ENCODE data around the gene TEX13A.
"Not testable (repeated sequence)": the region's sequence is repeated elsewhere in the genome, so short reads cannot be mapped to it uniquely, and the experiment has no call there.

Gene TEX13A, protein sequence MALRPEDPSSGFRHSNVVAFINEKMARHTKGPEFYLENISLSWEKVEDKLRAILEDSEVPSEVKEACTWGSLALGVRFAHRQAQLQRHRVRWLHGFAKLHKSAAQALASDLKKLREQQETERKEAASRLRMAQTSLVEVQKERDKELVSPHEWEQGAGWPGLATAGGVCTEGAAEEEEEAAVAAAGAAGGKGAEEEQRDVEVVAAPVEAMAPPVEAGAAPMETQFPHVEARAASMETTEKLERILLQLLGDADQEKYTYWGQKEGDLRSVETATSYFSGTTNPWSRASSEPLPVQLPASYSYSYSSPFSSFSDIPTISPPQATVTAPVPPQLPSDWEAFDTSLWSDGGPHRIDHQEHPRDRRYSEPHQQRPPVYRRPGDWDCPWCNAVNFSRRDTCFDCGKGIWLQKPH

GRCh38 chrX:105220636-105221035, at the start of gene TEX13A:
Gene TEX13A (minus strand): TSS chrX:105220694. CDS start chrX:105220397, 297 bp downstream.
- no peak for DNase-seq

- DNase-seq = no peak
These were observed 48.9 kb upstream of the TEX13A start for GRCh38 chrX:105269386-105269785.

DNA sequence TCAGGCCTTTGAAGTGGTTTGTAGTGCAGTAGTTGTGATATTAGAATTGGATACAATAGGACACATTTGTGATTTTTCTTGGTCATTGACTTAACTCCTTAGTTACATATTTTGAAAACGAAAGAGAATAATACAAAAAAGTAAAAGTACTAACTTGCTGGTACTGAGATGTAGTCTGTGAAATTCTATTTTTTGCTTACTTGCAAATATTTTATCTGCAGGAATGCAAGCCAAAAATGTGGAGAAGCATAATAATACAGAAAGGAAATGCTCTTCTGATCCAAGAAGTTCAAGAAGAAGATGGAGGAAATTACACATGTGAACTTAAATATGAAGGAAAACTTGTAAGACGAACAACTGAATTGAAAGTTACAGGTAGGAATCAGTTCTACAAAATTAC, 46.7 kb upstream of the TEX13A start:
- DNase-seq = no peak

GRCh38 chrX:105266456-105266855, 46.0 kb upstream of the TEX13A start:
- no peak for DNase-seq

GRCh38 chrX:105265093-105265492, 44.6 kb upstream of the TEX13A start:
- no peak for DNase-seq

GRCh38 chrX:105263801-105264200, 43.3 kb upstream of the TEX13A start:
- DNase-seq = no peak

DNA sequence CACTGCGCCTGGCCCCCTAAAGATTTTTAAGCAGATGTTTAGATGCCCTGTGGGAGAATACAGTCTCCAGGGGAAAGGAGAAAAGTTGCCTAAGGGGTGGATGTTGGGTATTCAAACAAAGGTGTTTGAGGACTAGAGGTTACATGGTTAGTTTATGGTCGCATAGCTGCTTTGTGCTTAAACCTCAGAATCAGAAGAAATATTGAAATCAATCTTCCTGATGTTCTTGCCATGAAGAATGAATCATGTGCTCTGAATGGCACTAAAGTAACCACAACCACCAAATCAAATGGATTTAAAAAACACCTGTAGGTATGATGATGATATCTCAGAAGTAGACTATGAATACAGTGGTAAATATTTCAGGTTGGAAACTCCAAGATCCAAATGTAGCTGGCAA, 42.7 kb upstream of the TEX13A start:
- DNase-seq = no peak

- no peak for DNase-seq
These were observed 40.0 kb upstream of the TEX13A start for GRCh38 chrX:105260291-105261043.

DNA sequence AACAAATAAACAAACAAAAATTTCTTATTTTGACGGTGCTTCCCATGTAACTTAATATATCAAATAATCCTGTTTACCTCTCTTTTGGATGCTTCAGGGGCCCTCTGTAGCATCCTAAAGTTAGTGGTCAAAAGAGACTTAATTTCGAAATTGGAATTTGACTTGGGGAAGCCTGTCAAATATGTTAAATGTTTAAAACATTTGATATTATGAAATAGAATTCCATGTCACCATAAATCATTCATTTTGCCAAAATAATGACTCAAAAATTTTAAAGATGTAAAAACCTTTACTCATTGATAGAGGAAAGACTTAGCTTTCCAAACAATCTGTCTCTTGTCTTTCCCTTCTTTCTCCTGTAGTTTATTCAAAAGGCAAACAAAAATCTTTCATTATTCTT, 20.6 kb upstream of the TEX13A start:
- no peak for DNase-seq

- not testable (repeated sequence) for DNase-seq
These were observed 16.9 kb upstream of the TEX13A start for GRCh38 chrX:105237407-105237806.

DNA sequence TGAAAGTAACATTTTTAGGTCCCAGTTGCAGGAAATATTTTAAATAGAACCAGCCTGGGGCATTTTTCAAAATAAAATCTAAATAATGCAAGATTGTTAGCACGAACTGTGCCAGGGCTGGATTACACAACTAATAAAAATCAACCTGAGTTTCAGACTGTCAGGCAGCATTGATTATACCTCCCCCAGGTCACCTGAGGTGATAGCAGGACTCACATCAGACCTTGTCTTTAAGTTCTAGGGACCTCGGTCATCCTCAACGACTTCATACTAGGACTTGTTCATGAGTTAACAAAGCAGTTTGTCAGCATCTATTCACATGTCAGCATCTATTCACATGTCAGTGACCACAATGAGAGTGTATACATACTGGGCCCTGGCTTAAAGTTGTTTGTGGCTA, 8.7 kb upstream of the TEX13A start:
- no peak for DNase-seq

- no peak for DNase-seq
These were observed 8.1 kb upstream of the TEX13A start for GRCh38 chrX:105228602-105229001.

- DNase-seq = no peak
These were observed 6.0 kb upstream of the TEX13A start for GRCh38 chrX:105226499-105226898.

DNA sequence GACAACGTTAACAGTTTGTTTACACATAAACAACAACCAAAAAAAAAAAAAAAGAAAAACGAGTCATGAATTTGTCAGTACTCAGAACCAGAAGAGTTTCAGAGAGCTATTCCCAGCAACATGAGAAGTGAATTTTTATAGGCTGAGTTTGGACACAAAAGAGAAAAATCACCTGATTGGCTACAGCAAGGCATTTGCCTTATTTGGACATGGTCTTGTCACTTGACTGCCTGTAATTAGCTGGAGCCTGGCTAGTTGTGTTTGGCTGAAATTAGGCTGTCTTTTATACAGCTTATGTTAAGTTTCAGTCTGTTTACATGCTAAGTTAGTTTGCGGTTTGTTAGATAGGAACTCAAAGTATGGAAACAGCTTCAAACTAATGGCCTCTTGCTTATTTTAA, 880 bp upstream of the TEX13A start:
- DNase-seq = no peak

DNA sequence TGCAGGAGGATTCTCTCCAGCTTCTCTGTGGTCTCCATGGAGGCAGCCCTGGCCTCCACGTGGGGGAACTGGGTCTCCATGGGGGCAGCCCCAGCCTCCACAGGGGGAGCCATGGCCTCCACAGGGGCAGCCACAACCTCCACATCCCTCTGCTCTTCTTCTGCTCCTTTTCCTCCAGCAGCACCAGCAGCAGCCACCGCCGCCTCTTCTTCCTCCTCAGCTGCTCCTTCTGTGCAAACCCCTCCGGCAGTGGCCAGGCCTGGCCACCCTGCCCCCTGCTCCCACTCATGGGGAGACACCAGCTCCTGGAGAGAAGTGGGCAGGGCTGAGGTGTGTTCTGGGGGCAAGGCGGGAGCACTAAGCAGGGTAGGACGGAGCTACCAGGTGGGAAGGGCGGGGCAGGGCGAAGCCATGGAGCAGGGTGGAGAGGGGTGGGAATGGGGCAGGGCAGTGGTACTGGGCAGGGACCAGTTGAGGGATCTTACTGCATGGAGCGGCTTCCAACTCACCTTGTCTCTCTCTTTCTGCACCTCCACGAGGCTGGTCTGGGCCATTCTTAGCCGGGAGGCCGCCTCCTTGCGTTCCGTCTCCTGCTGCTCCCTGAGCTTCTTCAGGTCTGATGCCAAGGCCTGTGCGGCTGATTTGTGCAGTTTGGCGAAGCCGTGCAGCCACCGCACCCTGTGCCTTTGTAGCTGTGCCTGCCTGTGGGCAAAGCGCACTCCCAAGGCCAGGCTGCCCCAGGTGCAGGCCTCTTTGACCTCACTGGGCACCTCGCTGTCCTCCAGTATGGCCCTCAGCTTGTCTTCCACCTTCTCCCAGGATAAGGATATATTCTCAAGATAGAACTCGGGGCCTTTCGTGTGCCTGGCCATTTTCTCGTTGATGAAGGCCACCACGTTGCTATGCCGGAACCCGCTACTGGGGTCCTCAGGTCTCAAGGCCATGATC, 766 bp downstream of the TEX13A start:
- no peak for DNase-seq

DNA sequence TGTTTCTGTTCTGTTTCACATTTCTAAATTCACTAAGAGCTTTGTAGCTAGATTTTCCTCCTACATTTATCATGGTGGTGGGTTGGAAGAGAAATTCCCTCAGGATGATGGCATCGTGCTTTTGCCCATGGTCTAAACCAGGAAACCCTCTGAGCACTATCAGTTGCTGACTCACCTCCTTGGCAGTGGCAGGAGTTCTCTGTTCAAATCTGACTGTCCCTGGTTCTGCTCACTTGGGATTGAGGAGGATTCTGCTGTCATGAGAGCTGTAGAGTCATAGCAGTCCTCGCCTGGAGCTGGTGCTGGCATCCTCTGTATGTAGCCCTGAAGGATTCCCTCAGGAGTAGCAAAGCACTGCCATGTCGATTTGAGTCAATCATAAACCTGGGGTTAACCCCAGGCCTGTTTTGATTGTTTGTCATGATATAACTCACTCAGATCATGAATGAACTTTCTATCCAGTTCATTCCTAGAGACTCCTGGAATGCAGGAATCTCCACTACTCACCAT, 9.4 kb downstream of the TEX13A start:
- no peak for DNase-seq

GRCh38 chrX:105210258-105210657, 10.2 kb downstream of the TEX13A start:
- no peak for DNase-seq

DNA sequence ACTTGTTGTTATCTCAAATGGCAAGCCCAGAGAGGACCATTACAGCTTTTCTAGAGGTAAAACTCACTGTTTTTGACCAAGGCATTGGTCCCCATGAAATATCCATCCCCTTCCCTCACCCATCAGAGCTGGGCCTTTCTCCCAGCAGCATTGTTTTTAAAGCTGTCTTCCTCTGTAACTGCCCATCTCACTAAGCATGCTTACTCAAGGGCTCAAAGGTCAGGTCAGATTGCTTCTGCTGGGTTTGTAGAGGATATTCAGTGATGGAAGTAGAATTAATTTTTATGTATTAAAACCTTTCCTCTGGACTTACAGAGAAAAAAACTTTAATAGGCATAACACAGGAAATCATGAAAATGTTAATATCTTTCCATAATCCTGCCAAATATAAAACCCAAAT, 11.1 kb downstream of the TEX13A start:
- DNase-seq = no peak

DNA sequence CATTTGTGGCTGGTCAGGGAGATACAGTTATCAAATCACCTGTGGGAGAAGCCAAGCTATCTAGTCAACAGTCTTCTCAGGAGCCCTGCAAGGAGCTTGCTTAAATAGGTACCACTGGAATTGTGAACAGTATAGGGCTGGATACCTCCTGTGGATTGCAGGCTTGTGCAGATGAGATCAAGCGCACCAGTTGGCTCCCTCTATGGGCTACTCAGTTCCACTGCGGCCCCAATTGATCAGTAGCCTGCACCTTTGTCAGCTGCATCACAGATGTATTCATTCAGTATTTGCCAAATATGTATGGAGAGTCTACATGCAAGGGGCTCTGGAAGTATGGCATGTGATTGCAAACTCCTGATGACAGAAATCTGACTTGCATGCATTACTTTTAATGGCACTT, 28.6 kb downstream of the TEX13A start:
- no peak for DNase-seq

DNA sequence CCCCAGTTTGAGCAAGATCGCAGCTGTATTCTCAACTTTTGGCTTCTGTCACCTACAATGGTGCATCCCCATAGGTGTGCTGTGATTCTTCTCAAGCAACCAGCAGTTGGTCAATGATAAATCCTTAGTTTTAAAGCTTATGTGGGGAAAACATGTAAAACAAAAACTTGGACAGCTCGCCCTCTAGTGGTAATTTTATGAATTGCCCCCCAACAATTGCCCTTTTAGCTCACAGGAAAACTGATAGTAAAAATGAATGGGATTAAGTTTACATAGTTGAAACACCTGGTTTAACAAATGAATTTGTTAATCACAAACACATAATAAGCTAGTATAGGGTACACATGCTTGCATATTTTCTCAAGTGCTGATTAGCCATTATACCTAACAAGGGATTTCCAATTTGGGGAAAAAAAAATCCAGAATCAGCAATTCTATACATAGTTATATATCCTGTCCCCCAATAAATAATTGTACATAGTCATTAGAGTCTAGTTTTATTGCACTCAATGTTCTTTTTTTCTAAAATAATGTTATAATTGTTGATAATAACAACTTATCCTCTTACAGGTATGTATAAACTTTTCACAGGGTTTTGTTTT, 30.1 kb downstream of the TEX13A start:
- no peak for DNase-seq

- DNase-seq = no peak
These were observed 31.4 kb downstream of the TEX13A start for GRCh38 chrX:105189093-105189492.

DNA sequence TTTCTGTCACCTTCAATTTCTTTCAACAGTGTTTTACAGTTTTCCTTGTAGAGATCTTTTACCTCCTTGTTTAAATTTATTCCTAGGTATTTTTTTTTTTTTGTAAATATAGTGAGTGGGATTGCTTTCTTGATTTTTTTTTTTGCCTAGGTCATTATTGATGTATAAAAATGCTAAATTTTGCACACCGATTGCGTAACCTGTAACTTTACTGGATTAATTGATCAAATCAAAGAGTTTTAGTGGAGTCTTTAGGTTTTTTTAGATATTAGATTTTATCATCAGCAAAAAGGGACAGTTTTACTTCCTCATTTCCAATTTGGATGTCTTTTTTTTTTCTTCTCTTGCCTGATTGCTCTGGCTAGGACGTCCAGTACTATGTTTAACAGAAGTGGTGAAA, 40.9 kb downstream of the TEX13A start:
- no peak for DNase-seq

- no peak for DNase-seq
These were observed 47.4 kb downstream of the TEX13A start for GRCh38 chrX:105173071-105173470.

Measured in NCI-H1694 treated with DMSO at 0.1 percent for 48 hours (cell line).